Measurements from ENCODE around the gene FAM228B.
A peak's percentile ranks its signal among the peaks of the same experiment; 100 is the strongest.

The FAM228B gene

DNA sequence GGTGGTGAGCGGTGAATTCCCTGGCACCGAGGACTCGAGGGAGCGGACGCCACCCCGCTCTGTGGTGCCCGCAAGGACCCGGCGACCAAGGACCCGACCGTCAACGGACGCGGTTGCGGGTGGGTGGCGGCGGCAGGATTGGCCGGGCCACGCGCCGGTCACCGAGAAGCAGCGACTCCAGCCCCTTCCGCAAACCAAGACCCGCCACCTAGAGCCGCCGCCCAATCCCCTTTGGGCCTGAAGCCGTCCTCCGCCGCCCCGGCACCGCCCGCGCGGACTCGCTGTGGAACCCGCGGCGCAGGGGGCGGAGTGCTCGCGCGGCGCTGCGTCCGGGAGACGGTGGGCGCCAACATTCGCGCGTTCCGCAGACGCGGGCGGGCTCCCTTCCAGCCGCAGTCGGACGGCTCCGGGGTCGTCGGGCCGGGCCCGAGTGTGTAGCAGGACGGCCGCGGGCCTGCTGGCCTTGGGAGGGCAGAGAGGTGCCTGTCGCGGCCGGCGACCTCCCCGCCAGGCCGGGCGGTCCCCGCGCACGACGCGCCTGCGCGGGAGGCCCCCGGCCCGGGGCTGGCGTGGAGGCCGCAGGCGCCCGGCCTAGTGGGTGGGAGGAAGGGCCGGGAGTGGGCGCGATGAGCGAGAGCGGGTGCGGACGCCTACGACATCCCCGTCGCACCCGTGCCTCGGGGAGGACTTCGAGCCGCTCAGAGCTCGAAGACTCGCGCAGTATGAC is at the start of gene FAM228B, which contains the start of gene PFN4:
Gene FAM228B, plus strand, starts transcription at position 275 of the 727 bp plus-strand sequence. CDS start 893 bp downstream, outside the sequence.
Gene PFN4, minus strand, starts transcription at position 140 of the 727 bp plus-strand sequence. CDS start 799 bp downstream, outside the sequence.
- H3K9me3 ChIP-seq, result no peaks in the 10 kb centered on the region
- peak within 1 kb of the TSS; percentile 94 for H3K27ac ChIP-seq
- H3K4me1 ChIP-seq, result peaks cover 0 to 27% (median 14%) of the 10 kb centered on the region in 4 donors
- TF ChIP-seq, protein P1, sequence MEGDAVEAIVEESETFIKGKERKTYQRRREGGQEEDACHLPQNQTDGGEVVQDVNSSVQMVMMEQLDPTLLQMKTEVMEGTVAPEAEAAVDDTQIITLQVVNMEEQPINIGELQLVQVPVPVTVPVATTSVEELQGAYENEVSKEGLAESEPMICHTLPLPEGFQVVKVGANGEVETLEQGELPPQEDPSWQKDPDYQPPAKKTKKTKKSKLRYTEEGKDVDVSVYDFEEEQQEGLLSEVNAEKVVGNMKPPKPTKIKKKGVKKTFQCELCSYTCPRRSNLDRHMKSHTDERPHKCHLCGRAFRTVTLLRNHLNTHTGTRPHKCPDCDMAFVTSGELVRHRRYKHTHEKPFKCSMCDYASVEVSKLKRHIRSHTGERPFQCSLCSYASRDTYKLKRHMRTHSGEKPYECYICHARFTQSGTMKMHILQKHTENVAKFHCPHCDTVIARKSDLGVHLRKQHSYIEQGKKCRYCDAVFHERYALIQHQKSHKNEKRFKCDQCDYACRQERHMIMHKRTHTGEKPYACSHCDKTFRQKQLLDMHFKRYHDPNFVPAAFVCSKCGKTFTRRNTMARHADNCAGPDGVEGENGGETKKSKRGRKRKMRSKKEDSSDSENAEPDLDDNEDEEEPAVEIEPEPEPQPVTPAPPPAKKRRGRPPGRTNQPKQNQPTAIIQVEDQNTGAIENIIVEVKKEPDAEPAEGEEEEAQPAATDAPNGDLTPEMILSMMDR (IDR thresholded peaks at IDR 0.05), result no peak
- peak within 1 kb of the TSS; percentile 79 to 84 for H3K4me3 ChIP-seq
- intact Hi-C loops (cut with DNase I; ENCODE audit: low total_unique reads), result no loop called here
- peak; percentile 85 to 94 for DNase-seq
- H3K36me3 ChIP-seq, result no peaks in the 10 kb centered on the region
- no peaks in the 10 kb centered on the region for H3K27me3 ChIP-seq

DNA sequence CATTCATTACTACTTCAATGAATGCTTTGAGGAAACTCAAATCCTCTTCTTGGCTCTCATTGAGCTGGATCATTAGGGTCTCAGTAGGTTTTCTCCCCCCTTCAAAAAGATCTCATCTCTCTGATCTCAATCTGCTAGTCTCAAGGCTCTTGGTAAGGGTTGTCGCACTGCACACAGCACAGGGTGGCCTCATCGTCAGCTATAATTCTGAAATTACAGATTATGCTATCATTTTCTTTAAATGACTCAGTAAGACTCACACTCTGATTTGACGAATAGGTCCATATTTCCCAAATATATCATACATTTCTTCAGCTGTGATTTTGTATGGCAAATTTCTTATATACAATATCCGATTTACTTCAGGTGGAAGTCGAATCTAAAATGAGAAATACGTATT is 49.5 kb upstream of the FAM228B start:
- intact Hi-C loops (cut with DNase I; ENCODE audit: low total_unique reads), result no loop called here
- no peak overlapping the region for H3K4me3 ChIP-seq
- no peak for DNase-seq
- no peaks in the 10 kb centered on the region for H3K27me3 ChIP-seq
- TF ChIP-seq, protein P1 (IDR thresholded peaks at IDR 0.05), result no peak
- no peak overlapping the region for H3K27ac ChIP-seq
- peaks cover 0 to 26% (median 17%) of the 10 kb centered on the region in 4 donors for H3K4me1 ChIP-seq
- H3K36me3 ChIP-seq, result peaks cover 24 to 54% (median 25%) of the 10 kb centered on the region in 3 donors
- H3K9me3 ChIP-seq, result no peaks in the 10 kb centered on the region

DNA sequence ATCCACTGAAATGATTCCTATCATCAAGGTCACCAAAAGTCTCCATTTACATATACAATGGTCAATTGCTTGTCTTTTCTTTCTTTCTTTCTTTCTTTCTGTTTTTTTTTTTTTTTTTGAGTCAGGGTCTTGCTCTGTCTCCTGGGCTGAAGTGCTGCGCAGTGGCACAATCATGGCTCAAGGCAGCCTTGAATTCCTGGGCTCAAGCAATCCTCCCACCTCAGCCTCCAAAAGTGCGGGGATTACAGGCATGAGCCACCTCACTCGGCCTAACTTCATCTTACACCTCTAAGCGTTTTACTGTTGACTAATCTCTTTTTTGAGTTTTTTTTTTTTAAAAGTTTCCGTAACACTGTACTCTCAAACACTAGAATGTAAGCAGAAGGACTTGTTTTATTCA is 48.0 kb upstream of the FAM228B start:
- H3K36me3 ChIP-seq, result peaks cover 10 to 43% (median 13%) of the 10 kb centered on the region in 3 donors
- no peak for DNase-seq
- H3K4me1 ChIP-seq, result peaks cover 0 to 26% (median 17%) of the 10 kb centered on the region in 4 donors
- intact Hi-C loops (cut with DNase I; ENCODE audit: low total_unique reads), result no loop called here
- no peaks in the 10 kb centered on the region for H3K9me3 ChIP-seq
- peak overlapping the region; percentile 91 to 99 for H3K27ac ChIP-seq
- TF ChIP-seq, protein P1 (IDR thresholded peaks at IDR 0.05), result no peak
- peak overlapping the region; percentile 69 to 88 for H3K4me3 ChIP-seq
- no peaks in the 10 kb centered on the region for H3K27me3 ChIP-seq

DNA sequence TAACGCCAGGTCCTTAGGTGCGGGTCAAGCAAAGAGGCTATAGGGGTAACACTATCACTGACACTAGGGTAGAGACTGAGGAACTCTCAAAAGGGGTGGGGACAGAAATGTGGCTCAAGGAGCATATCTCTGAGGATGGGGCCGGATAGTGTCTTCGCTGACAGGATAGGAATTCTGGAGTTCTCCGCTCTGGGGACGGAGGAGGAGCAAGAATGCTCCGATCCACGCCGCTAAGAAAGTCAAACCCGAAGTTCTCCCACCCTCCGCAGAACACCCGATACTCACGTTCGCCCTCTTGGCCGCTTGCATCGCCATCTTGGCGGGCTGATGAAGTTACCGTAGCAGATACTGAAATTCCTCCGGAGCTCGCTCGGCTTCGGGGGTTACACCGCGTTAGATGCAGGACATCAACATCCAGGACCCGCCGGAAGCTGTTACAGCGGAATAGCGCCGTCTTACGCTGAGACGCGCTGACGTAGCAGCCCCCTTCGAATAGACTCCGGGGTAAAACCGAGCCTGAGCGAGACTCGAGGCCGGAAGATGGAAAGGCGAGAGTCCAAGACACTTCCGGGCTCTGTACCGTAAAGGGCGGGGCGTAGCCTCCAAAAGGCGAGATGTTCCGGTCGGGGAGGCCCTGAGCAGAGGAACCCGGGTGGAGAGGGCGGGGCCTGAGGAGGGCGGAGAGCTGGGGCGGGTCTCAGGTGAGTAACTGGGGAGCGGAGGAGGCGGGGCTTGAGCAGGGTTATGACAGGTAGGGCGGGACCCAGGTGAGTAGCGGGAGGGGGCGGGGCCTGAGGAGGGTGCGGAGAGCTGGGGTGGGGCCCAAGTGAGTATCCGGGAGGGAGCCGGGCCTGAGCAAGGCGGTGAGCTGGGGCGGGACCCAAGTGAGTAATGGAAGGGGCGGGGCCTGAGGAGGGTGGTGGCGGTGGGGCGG is 47.1 kb upstream of the FAM228B start, which contains the start of gene SF3B6:
Gene SF3B6, minus strand, starts transcription at position 412 of the 934 bp plus-strand sequence. Its CDS starts 97 bp downstream, at position 315.
- peaks cover 7 to 42% (median 16%) of the 10 kb centered on the region in 3 donors for H3K36me3 ChIP-seq
- peak; percentile 98 to 99 for DNase-seq
- TF ChIP-seq, protein P1 (IDR thresholded peaks at IDR 0.05), result no peak
- H3K9me3 ChIP-seq, result no peaks in the 10 kb centered on the region
- H3K4me3 ChIP-seq, result peak within 1 kb of the TSS; percentile 69 to 88
- no peaks in the 10 kb centered on the region for H3K27me3 ChIP-seq
- H3K4me1 ChIP-seq, result peaks cover 0 to 26% (median 17%) of the 10 kb centered on the region in 4 donors
- intact Hi-C loops (cut with DNase I; ENCODE audit: low total_unique reads), result no loop called here
- H3K27ac ChIP-seq, result peak within 1 kb of the TSS; percentile 91 to 99

DNA sequence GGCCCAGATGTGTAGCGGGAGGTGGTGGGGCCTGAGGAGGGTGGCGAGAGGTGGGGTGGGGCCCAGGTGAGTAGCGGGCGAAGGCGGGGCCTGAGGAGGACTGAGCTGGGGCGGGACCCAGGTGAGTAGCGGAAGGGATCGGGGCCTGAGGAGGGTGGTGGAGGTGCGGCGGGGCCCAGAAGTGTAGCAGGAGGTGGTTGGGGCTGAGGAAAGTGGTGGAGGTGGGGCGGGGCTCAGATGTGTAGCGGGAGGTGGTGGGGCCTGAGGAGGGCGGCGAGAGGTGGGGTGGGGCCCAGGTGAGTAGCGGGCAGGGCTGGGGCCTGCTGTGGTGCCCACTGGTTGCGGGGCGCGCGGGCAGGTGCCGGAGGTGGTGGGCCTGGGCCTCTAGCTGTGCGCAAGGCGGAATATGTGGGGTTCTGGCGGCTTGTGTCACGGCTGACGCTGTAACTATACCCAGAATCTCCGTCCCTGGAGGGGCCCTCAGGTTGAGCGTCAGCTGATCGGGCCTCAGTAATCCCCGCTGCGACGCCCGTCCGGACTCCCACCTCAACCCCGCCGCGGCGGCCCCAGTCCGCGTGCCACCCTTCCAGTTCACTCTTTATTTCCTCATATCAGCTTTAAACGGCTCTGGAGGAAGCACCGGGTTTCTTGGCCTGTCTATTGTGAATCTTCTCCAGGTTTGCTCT is 46.3 kb upstream of the FAM228B start:
- peak overlapping the region; percentile 69 to 88 for H3K4me3 ChIP-seq
- no peaks in the 10 kb centered on the region for H3K9me3 ChIP-seq
- peaks cover 6 to 42% (median 18%) of the 10 kb centered on the region in 3 donors for H3K36me3 ChIP-seq
- peak; percentile 40 to 68 for DNase-seq
- intact Hi-C loops (cut with DNase I; ENCODE audit: low total_unique reads), result no loop called here
- no peaks in the 10 kb centered on the region for H3K27me3 ChIP-seq
- TF ChIP-seq, protein P1 (IDR thresholded peaks at IDR 0.05), result no peak
- peaks cover 0 to 26% (median 17%) of the 10 kb centered on the region in 4 donors for H3K4me1 ChIP-seq
- peak overlapping the region; percentile 91 to 99 for H3K27ac ChIP-seq
